Gastrocnemius medialis (tissue), 4 donors: Measurements from ENCODE around the gene PIGL. TPM values are rescaled to one million over a fixed set of nuclear protein-coding genes. Genes with fewer than 3 reads are reported as not detected.

Experiments
- ATAC-seq, 2 donors: fragments of 150-250 bp; one replicate each; pipeline ENCODE4 v1.9.1; 2016
- DNase-seq, 2 donors: peaks; one replicate each; pipeline ENCODE4 v3.0.0-alpha.2; 2019
- H3K27ac ChIP-seq, 4 donors: fragments of 200-600 bp; sonication (generic); 1 replicate in 1 of 4; 2 replicates in 3 of 4; pipeline ENCODE4 v1.5.1; 2016 to 2018; ENCODE audit warnings: mild to moderate bottlenecking in 2 of 4, moderate library complexity in 1 of 4
- H3K27me3 ChIP-seq, 3 donors: fragments of 200-600 bp; sonication (generic) in 2 of 3; 1 replicate in 1 of 3; 2 replicates in 2 of 3; pipeline versions ENCODE4 v1.5.1 to v1.6.0; 2016 to 2019; ENCODE audit warnings: mild to moderate bottlenecking in 1 of 3, moderate library complexity in 1 of 3
- H3K36me3 ChIP-seq, 2 donors: fragments of 200-600 bp; sonication (generic) in 1 of 2; one replicate each; pipeline ENCODE4 v1.5.1; 2017 to 2018
- H3K4me1 ChIP-seq, 2 donors: fragments of 200-600 bp; sonication (generic) in 1 of 2; one replicate each; pipeline ENCODE4 v1.5.1; 2016 to 2017; ENCODE audit warnings: mild to moderate bottlenecking in 2 of 2
- H3K4me3 ChIP-seq, 4 donors: fragments of 200-600 bp; sonication (generic) in 3 of 4; 1 replicate in 1 of 4; 2 replicates in 3 of 4; pipeline ENCODE4 v1.5.1; 2016 to 2019; ENCODE audit warnings: mild to moderate bottlenecking in 2 of 4
- H3K9me3 ChIP-seq, 3 donors: fragments of 200-600 bp; sonication (generic) in 2 of 3; 1 replicate in 1 of 3; 2 replicates in 2 of 3; pipeline ENCODE4 v1.5.1; 2016 to 2019
- POLR2A ChIP-seq, 2 donors: fragments of 450-650 bp; IDR thresholded peaks; one replicate each; pipeline ENCODE4 v1.6.1; 2017; ENCODE audit warnings: antibody characterized with exemption in 2 of 2, mild to moderate bottlenecking in 2 of 2, moderate library complexity in 2 of 2
- in situ Hi-C, 4 donors: fragments of 200-750 bp; cut with MboI; loops; one replicate each; pipeline versions ENCODE4 v1.15.0 to v1.8.0; 2017; ENCODE audit warnings: low sequenced_read_pairs in 4 of 4
- intact Hi-C: fragments of 100-400 bp; cut with DNase I; formaldehyde crosslinking; loops from one replicate; pipeline ENCODE4 v1.15.1; 2023; ENCODE audit warnings: low total_unique reads
- total RNA-seq, 4 donors: library from RNA; depleted of rRNA; stranded (reverse); fragments of >200 nt; gene quantifications; one replicate each; pipeline versions ENCODE4 v1.1.0 to v1.2.3, GENCODE V29; 2016
- TF ChIP-seq, protein P1 (sequence below), 5 experiments: fragments of 450-650 bp in 3 of 5; fragments of 200-600 bp in 2 of 5; sonication (generic) in 2 of 5; IDR thresholded peaks in 4 of 5; conservative IDR thresholded peaks in 1 of 5; 1 replicate in 4 of 5; 2 replicates in 1 of 5; pipeline ENCODE4 v1.5.1; 2016 to 2019; ENCODE audit warnings: antibody characterized with exemption in 5 of 5, mild to moderate bottlenecking in 3 of 5, moderate library complexity in 3 of 5

The PIGL gene
- total RNA-seq, 4 donors from 2014 or later: 6.2 to 7.4 (median 7.0) TPM

DNA sequence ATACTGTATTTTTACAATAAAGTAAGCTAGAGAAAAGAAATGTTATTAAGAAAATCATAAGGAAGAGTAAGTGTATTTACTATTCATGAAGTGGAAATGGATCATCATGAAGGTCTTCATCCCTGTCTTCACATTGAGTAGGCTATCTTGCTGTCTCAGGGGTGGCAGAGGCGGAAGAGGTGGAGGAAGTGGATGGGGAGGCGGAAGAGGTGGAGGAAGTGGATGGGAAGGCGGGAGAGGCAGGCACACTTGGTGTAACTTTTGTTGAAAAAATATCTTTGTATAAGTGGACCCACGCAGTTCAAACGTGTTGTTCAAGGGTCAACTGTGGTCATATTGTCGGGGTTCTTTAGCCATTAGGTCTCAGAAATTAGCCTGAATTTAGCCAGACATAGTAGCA is 50.2 kb downstream of the PIGL start:
- H3K27ac ChIP-seq: no peak overlapping the region

DNA sequence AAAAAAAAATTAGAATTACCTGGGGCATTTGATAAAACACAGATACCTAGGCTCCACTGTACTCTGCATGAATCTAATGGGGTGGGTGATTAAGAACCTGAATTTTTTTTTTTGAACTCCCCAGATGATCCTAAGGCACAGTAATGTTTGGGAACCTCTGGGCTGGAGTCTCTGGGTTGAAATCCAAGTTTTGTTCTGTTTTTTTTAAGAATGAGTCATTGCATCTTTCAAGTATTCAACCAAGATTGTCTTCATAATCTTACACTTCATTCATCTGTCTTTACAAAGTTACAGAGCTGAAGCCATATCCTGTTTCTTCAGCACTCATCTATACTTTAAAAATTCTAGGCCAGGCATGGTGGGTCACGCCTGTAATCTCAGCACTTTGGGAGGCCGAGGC is 52.6 kb downstream of the PIGL start:
- Histone ChIP-seq H3K9me3 (no peaks in the 10 kb centered on the region), H3K4me1 (no peaks in the 10 kb centered on the region), H3K36me3 (no peaks in the 10 kb centered on the region), H3K27me3 (no peaks in the 10 kb centered on the region), H3K4me3 (no peak overlapping the region), H3K27ac (no peak overlapping the region)
- DNase-seq (no peak), ATAC-seq (no peak)
- in situ Hi-C loops (no loop called here), intact Hi-C loops (no loop called here)
- no peak for TF ChIP-seq POLR2A (IDR thresholded peaks at IDR 0.05)

More for the DNA sequence above, 50.2 kb downstream of the PIGL start:
- no peaks in the 10 kb centered on the region for H3K9me3 ChIP-seq
- intact Hi-C loops (no loop called here), in situ Hi-C loops (no loop called here)
- H3K4me3 ChIP-seq: no peak overlapping the region
- H3K36me3 ChIP-seq: no peaks in the 10 kb centered on the region
- H3K4me1 ChIP-seq: no peaks in the 10 kb centered on the region
- ATAC-seq (no peak), DNase-seq (no peak)
- TF ChIP-seq, protein P1, sequence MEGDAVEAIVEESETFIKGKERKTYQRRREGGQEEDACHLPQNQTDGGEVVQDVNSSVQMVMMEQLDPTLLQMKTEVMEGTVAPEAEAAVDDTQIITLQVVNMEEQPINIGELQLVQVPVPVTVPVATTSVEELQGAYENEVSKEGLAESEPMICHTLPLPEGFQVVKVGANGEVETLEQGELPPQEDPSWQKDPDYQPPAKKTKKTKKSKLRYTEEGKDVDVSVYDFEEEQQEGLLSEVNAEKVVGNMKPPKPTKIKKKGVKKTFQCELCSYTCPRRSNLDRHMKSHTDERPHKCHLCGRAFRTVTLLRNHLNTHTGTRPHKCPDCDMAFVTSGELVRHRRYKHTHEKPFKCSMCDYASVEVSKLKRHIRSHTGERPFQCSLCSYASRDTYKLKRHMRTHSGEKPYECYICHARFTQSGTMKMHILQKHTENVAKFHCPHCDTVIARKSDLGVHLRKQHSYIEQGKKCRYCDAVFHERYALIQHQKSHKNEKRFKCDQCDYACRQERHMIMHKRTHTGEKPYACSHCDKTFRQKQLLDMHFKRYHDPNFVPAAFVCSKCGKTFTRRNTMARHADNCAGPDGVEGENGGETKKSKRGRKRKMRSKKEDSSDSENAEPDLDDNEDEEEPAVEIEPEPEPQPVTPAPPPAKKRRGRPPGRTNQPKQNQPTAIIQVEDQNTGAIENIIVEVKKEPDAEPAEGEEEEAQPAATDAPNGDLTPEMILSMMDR (IDR thresholded peaks at IDR 0.05 in 4 of 5, conservative IDR thresholded peaks at IDR 0.05 in 1 of 5): no peak
- no peak for TF ChIP-seq POLR2A (IDR thresholded peaks at IDR 0.05)
- no peaks in the 10 kb centered on the region for H3K27me3 ChIP-seq

DNA sequence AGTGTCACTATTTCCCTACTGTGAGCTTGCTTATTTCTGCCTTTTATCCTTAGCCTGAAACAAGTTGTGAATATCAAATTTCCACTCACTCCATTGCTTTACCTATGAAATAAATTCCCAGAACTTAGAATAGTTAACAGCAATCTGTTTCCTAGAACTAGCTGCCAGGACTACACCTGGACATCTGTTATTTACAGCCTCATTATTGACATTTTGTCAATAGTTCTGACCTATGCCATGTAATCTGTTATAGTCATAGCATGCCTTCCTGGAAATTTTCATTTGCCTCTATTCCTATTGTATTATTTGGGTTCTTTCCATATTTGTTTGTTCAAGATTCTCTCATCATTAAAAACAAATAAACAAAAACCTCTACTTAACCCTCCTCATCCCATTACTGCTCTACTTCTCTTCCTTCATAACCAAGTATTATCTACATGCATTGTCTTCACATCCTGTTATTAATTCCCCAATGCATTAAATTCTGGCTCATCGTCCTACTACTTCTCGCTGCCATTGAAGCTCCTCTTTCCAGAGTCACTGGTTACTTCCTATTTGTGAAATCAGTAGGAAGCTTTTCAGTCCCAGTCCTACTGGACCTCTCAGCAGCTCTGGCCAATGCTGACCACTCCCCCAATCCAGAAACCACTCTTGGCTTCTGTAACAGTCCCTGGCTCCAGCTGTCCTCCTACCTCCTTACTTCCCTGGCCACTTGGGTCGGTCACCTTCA is 55.3 kb downstream of the PIGL start:
- no peak for ATAC-seq
- no peaks in the 10 kb centered on the region for H3K36me3 ChIP-seq

DNA sequence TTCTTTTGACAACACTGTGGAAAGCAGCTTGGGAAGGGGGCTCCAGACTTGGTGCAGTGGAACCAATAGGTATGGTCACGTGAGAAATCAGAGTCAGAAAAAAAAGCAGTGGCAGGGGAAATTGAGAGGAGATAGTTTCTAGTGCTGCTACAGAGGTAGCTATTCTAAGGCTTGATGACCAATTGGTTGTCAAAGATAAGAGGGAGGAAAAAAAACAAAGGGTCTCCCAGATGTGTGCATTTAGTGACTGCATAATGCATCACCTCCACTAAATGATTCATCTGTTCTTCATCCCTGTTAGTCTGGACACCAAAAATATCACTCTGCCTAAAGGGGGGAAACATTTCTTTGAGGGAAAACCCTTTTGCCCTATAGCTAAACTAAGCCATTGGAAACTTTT is 56.5 kb downstream of the PIGL start:
- H3K36me3 ChIP-seq: no peaks in the 10 kb centered on the region
- no peak overlapping the region for H3K4me3 ChIP-seq
- no peaks in the 10 kb centered on the region for H3K9me3 ChIP-seq
- DNase-seq (no peak), ATAC-seq (no peak)
- in situ Hi-C loops (no loop called here), intact Hi-C loops (no loop called here)
- no peaks in the 10 kb centered on the region for H3K27me3 ChIP-seq
- TF ChIP-seq, protein P1 (IDR thresholded peaks at IDR 0.05 in 4 of 5, conservative IDR thresholded peaks at IDR 0.05 in 1 of 5): no peak
- no peak for TF ChIP-seq POLR2A (IDR thresholded peaks at IDR 0.05)
- H3K27ac ChIP-seq: no peak overlapping the region
- H3K4me1 ChIP-seq: no peaks in the 10 kb centered on the region

More for the DNA sequence above, 55.3 kb downstream of the PIGL start:
- no peaks in the 10 kb centered on the region for H3K9me3 ChIP-seq
- no peak overlapping the region for H3K4me3 ChIP-seq
- DNase-seq: no peak
- H3K4me1 ChIP-seq: no peaks in the 10 kb centered on the region
- H3K27me3 ChIP-seq: no peaks in the 10 kb centered on the region
- TF ChIP-seq POLR2A (IDR thresholded peaks at IDR 0.05): no peak
- TF ChIP-seq, protein P1 (IDR thresholded peaks at IDR 0.05 in 4 of 5, conservative IDR thresholded peaks at IDR 0.05 in 1 of 5): no peak
- no peak overlapping the region for H3K27ac ChIP-seq
- intact Hi-C loops: no loop called here
- in situ Hi-C loops: no loop called here

DNA sequence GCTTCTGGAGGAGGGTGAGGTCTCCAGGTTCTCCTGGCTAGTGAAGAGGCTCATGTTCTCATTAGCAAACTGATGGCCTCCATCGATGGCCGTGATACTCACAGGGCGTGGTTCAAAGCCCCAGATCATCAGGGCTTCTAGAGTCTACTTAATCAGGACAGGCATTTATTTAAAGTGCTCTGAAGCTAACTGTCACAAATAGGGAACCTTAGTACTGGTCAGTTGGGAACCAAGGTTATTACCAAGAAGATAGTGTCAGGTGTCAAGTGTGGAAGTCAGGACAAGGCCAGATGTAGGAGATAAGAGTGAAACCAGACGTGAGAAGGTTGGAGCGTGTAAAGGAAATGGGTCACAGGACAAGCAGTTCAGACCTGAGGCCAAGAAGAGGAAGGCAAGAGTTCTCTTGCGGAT is 56.9 kb downstream of the PIGL start:
- no peaks in the 10 kb centered on the region for H3K36me3 ChIP-seq
- H3K4me1 ChIP-seq: no peaks in the 10 kb centered on the region
- no peak overlapping the region for H3K27ac ChIP-seq
- ATAC-seq (no peak), DNase-seq (no peak)
- intact Hi-C loops: no loop called here
- no peaks in the 10 kb centered on the region for H3K9me3 ChIP-seq
- TF ChIP-seq, protein P1 (IDR thresholded peaks at IDR 0.05 in 4 of 5, conservative IDR thresholded peaks at IDR 0.05 in 1 of 5): no peak
- TF ChIP-seq POLR2A (IDR thresholded peaks at IDR 0.05): no peak
- H3K27me3 ChIP-seq: no peaks in the 10 kb centered on the region
- in situ Hi-C loops: no loop called here
- no peak overlapping the region for H3K4me3 ChIP-seq
